GM12872 (cell line): ENCODE measurements around the gene SP2.

ENCODE experiments used
- CTCF ChIP-seq: IDR thresholded peaks from 3 replicates; pipeline ENCODE4 v1.5.1; 2011; ENCODE audit warnings: low read depth, mild to moderate bottlenecking, low read length, moderate library complexity; ENCODE audit not compliant: insufficient read depth

The SP2 gene

GRCh38 chr17:47918006-47918405 is 22.0 kb downstream of the SP2 start:
- no peak for TF ChIP-seq CTCF

GRCh38 chr17:47918991-47919390 is 23.0 kb downstream of the SP2 start:
- no peak for TF ChIP-seq CTCF

- TF ChIP-seq CTCF: no peak
Measured at GRCh38 chr17:47924785-47925677, 29.0 kb downstream of the SP2 start.

GRCh38 chr17:47925678-47925988 is 29.6 kb downstream of the SP2 start:
- no peak for TF ChIP-seq CTCF

- TF ChIP-seq CTCF: no peak
Measured at GRCh38 chr17:47927821-47928400, 31.9 kb downstream of the SP2 start.

- TF ChIP-seq CTCF: no peak
Measured at GRCh38 chr17:47928415-47928814, 32.4 kb downstream of the SP2 start.

- TF ChIP-seq CTCF: no peak
Measured at GRCh38 chr17:47929218-47930000, 33.4 kb downstream of the SP2 start.
